ENCODE results near the gene LRRC40.
A peak's percentile ranks its signal among the peaks of the same experiment; 100 is the strongest.

- TF ChIP-seq CTCF (IDR thresholded peaks at IDR 0.05) (peak; percentile 9; the same call in 1 of the 2 replicates), REST (IDR thresholded peaks at IDR 0.05; ENCODE audit: insufficient read depth in 1 of 2, low read depth in 2 of 2, low read length in 1 of 2) (no peak), POLR2AphosphoS5 (IDR thresholded peaks at IDR 0.05; ENCODE audit: low read depth, low read length) (no peak), TCF7L2 (IDR thresholded peaks at IDR 0.05; ENCODE audit: low read depth, low read length) (no peak), SIN3A (IDR thresholded peaks at IDR 0.05; ENCODE audit: borderline replicate concordance, insufficient read depth, low read depth, low read length) (no peak)
Measured at GRCh38 chr1:70196333-70196732, 9.0 kb downstream of the LRRC40 start.

Measured in Panc1 (cell line).